HG03095 (cell line): ENCODE measurements around the gene PXK.
"Not testable (repeated sequence)": the region's sequence is repeated elsewhere in the genome, so short reads cannot be mapped to it uniquely, and the experiment has no call there.

ENCODE experiments used
- ATAC-seq: cut with Tn5 transposase; IDR thresholded peaks from one replicate; pipeline ENCODE4 v1.9.1; 2021; ENCODE audit warnings: moderate library complexity; ENCODE audit not compliant: unreplicated experiment

The PXK gene

GRCh38 chr3:58332575-58333188 is at the start of gene PXK:
Gene PXK, plus strand, starts transcription at chr3:58332892. Its CDS starts 97 bp downstream, at chr3:58332989.
- peak; percentile 89 for ATAC-seq

- no peak for ATAC-seq
Observed at GRCh38 chr3:58285334-58285733, 47.4 kb upstream of the PXK start.

GRCh38 chr3:58287354-58287753 is 45.3 kb upstream of the PXK start:
- ATAC-seq, result no peak

GRCh38 chr3:58288011-58288728 is 44.5 kb upstream of the PXK start:
- ATAC-seq, result no peak

GRCh38 chr3:58288964-58289613 is 43.6 kb upstream of the PXK start:
- ATAC-seq, result not testable (repeated sequence)

- not testable (repeated sequence) for ATAC-seq
Observed at GRCh38 chr3:58290446-58290845, 42.2 kb upstream of the PXK start.

GRCh38 chr3:58291671-58292338 is 40.9 kb upstream of the PXK start:
- ATAC-seq, result no peak

GRCh38 chr3:58292866-58293265 is 39.8 kb upstream of the PXK start:
- no peak for ATAC-seq

- ATAC-seq, result no peak
Observed at GRCh38 chr3:58293516-58293915, 39.2 kb upstream of the PXK start.

- no peak for ATAC-seq
Observed at GRCh38 chr3:58296269-58296668, 36.4 kb upstream of the PXK start.

GRCh38 chr3:58296843-58297242 is 35.8 kb upstream of the PXK start:
- ATAC-seq, result no peak

GRCh38 chr3:58298190-58298589 is 34.5 kb upstream of the PXK start:
- ATAC-seq, result no peak

- no peak for ATAC-seq
Observed at GRCh38 chr3:58299075-58299474, 33.6 kb upstream of the PXK start.

- no peak for ATAC-seq
Observed at GRCh38 chr3:58299839-58300516, 32.7 kb upstream of the PXK start.

GRCh38 chr3:58305882-58306711 is 26.6 kb upstream of the PXK start, which contains the start of the genes HTD2 and RPP14:
Gene HTD2, plus strand, starts transcription at chr3:58306520. Its CDS starts 11,094 bp downstream, at chr3:58317614.
Gene RPP14, plus strand, starts transcription at chr3:58306245. Its CDS starts 4,085 bp downstream, at chr3:58310330.
- ATAC-seq, result peak; percentile 86

- ATAC-seq, result no peak
Observed at GRCh38 chr3:58307639-58308215, 25.0 kb upstream of the PXK start.

- ATAC-seq, result no peak
Observed at GRCh38 chr3:58308728-58309127, 24.0 kb upstream of the PXK start.

- no peak for ATAC-seq
Observed at GRCh38 chr3:58317811-58318210, 14.9 kb upstream of the PXK start.

- no peak for ATAC-seq
Observed at GRCh38 chr3:58321791-58322190, 10.9 kb upstream of the PXK start.

GRCh38 chr3:58322793-58323192 is 9.9 kb upstream of the PXK start:
- no peak for ATAC-seq
